Calu3 (cell line): ENCODE measurements around the gene CFAP210. TPM values are rescaled to one million over a fixed set of nuclear protein-coding genes. Genes with fewer than 3 reads are reported as not detected.

Experiments
- BruUV-seq: library from RNA; stranded (reverse); fragments of 400-500 nt; replicated peaks from 2 replicates; lab custom pipeline; 2021; lab: Mats Ljungman, UMichigan
- CTCF ChIA-PET: fragments of 300-600 bp; sonication (Branson Sonifier 250); formaldehyde crosslinking; loops from one replicate; lab custom pipeline; 2022; ENCODE audit warnings: antibody characterized with exemption; lab: Charles Lee
- DNase-seq: peaks from one replicate; pipeline ENCODE4 v3.0.0; 2022
- H3K27ac Mint-ChIP-seq: one replicate; pipeline ENCODE4 v1.8.0; 2022; ENCODE audit warnings: mixed read lengths; ENCODE audit not compliant: unreplicated experiment
- H3K27me3 Mint-ChIP-seq: one replicate; pipeline ENCODE4 v1.8.0; 2022; ENCODE audit warnings: mixed read lengths; ENCODE audit not compliant: unreplicated experiment
- H3K36me3 Mint-ChIP-seq: one replicate; pipeline ENCODE4 v1.8.0; 2022; ENCODE audit warnings: mild to moderate bottlenecking, moderate library complexity, mixed read lengths; ENCODE audit not compliant: insufficient read depth, unreplicated experiment
- H3K4me1 Mint-ChIP-seq: one replicate; pipeline ENCODE4 v1.8.0; 2022; ENCODE audit warnings: mild to moderate bottlenecking, low read depth, mixed read lengths; ENCODE audit not compliant: unreplicated experiment
- H3K4me3 Mint-ChIP-seq: one replicate; pipeline ENCODE4 v1.8.0; 2022; ENCODE audit warnings: mild to moderate bottlenecking, low read depth, moderate library complexity, mixed read lengths; ENCODE audit not compliant: unreplicated experiment
- H3K9me3 Mint-ChIP-seq: one replicate; pipeline ENCODE4 v1.8.0; 2022; ENCODE audit warnings: low read depth, mixed read lengths; ENCODE audit not compliant: unreplicated experiment
- intact Hi-C: fragments of 100-400 bp; cut with micrococcal nuclease; formaldehyde crosslinking; loops from one replicate; pipeline ENCODE4 v1.10.0; 2022; ENCODE audit not compliant: unreplicated experiment
- total RNA-seq: library from RNA; stranded (reverse); gene quantifications from 2 replicates; pipeline ENCODE4 v1.2.3, GENCODE V29; 2022
- TF ChIP-seq, protein P1 (sequence below): fragments of 200-600 bp; IDR thresholded peaks from one replicate; pipeline ENCODE4 v1.8.0; 2022; ENCODE audit warnings: antibody characterized with exemption; ENCODE audit not compliant: unreplicated experiment

The CFAP210 gene
- total RNA-seq, 1 experiment from 2014 or later: not detected

DNA sequence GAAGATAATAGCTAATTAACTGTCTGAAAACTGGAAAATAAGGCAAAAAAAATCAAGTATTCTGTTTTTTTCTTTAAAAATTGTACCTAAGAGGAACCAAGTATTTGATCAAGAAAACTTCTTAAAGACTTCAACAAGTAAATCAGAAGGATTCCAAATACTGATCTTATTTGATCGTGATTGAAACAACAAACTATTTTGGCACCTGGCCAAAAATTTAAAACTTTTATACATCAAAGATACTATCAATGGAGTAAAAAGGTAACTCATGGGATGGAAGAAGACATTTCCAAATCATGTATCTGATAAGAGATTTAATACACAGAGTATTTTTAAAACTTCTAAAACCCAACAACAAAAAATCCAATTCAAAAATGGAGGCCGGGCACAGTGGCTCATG is 46.7 kb downstream of the CFAP210 start:
- Mint-ChIP-seq H3K9me3 (no peaks in the 10 kb centered on the region), H3K36me3 (no peaks in the 10 kb centered on the region), H3K4me1 (no peaks in the 10 kb centered on the region), H3K27ac (no peak overlapping the region), H3K27me3 (no peaks in the 10 kb centered on the region), H3K4me3 (no peak overlapping the region)
- intact Hi-C loops: no loop called here
- BruUV-seq: no TSS peak
- DNase-seq: no peak
- TF ChIP-seq, protein P1, sequence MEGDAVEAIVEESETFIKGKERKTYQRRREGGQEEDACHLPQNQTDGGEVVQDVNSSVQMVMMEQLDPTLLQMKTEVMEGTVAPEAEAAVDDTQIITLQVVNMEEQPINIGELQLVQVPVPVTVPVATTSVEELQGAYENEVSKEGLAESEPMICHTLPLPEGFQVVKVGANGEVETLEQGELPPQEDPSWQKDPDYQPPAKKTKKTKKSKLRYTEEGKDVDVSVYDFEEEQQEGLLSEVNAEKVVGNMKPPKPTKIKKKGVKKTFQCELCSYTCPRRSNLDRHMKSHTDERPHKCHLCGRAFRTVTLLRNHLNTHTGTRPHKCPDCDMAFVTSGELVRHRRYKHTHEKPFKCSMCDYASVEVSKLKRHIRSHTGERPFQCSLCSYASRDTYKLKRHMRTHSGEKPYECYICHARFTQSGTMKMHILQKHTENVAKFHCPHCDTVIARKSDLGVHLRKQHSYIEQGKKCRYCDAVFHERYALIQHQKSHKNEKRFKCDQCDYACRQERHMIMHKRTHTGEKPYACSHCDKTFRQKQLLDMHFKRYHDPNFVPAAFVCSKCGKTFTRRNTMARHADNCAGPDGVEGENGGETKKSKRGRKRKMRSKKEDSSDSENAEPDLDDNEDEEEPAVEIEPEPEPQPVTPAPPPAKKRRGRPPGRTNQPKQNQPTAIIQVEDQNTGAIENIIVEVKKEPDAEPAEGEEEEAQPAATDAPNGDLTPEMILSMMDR: no peak
- CTCF ChIA-PET: no interaction called here

DNA sequence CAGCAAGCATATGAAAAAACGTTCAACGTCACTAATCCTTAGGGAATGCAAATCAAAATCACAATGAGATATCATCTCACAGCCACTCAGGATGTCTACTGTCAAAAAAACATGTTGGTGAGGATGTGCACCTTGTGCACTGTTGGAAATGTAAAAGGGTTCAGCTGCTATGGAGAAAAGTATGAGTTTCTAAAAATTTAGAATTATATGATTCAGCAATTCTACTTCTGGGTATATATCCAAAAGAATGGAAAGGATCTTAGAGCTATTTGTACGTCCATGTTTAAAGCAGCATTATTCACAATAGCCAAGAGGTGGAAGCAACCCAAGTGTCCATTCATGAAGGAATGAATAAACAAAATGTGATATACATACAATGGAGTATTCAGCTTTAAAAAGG is 50.0 kb downstream of the CFAP210 start:
- no peaks in the 10 kb centered on the region for H3K27me3 Mint-ChIP-seq
- intact Hi-C loops: no loop called here
- BruUV-seq: TSS peak; percentile 22
- TF ChIP-seq, protein P1: no peak
- DNase-seq: no peak
- CTCF ChIA-PET: no interaction called here
- no peak overlapping the region for H3K4me3 Mint-ChIP-seq
- H3K27ac Mint-ChIP-seq: no peak overlapping the region
- H3K36me3 Mint-ChIP-seq: no peaks in the 10 kb centered on the region
- H3K9me3 Mint-ChIP-seq: no peaks in the 10 kb centered on the region
- H3K4me1 Mint-ChIP-seq: no peaks in the 10 kb centered on the region

DNA sequence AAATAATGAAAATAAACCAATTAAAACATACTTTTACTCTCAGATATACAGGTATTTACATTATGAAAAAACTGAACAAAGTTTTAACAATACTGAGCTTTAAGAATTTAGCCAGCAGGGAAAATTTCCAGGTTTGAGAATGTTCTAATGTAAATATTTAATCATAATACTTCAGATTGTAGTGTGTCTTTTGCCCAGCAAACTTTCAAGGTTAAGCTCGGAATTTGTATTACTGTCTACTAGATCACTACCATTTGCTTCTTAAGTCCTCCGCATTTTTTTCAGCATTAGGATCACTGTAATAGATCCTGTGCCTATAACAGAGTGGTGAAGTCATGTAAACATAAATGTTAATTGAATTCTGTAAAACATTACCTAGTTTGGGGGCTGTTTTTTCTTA is 52.7 kb downstream of the CFAP210 start:
- Mint-ChIP-seq H3K27me3 (no peaks in the 10 kb centered on the region), H3K4me1 (no peaks in the 10 kb centered on the region), H3K9me3 (no peaks in the 10 kb centered on the region), H3K36me3 (no peaks in the 10 kb centered on the region), H3K4me3 (no peak overlapping the region), H3K27ac (no peak overlapping the region)
- DNase-seq: no peak
- CTCF ChIA-PET: no interaction called here
- intact Hi-C loops: no loop called here
- no TSS peak for BruUV-seq
- TF ChIP-seq, protein P1: no peak

DNA sequence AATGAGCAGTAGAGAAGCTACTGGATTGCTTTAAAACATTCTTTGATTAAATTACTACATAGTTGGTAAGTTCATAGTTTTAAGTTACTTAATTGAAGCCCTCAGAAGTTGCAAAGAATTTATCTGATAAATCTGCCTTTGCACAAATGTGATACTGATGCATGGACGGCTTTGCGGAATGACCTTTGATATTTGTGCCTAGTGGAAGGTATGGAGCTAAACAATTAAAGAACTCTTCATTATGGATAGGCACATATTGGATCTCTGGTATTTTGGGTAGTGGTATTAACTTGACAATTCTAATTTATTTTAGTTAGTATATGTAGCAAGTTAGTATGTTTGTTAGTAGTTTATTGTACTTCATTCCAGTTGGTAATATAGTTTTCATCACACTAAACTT is 54.1 kb downstream of the CFAP210 start:
- BruUV-seq: no TSS peak
- no peak for DNase-seq
- Mint-ChIP-seq H3K27ac (no peak overlapping the region), H3K4me1 (no peaks in the 10 kb centered on the region), H3K9me3 (no peaks in the 10 kb centered on the region), H3K27me3 (no peaks in the 10 kb centered on the region), H3K4me3 (no peak overlapping the region), H3K36me3 (no peaks in the 10 kb centered on the region)
- intact Hi-C loops: no loop called here
- TF ChIP-seq, protein P1: no peak
- CTCF ChIA-PET: no interaction called here
